K562 (cell line): Measurements from ENCODE around the gene TTC24. TPM values are rescaled to one million over a fixed set of nuclear protein-coding genes. Genes with fewer than 3 reads are reported as not detected.
A peak's percentile ranks its signal among the peaks of the same experiment; 100 is the strongest.

Source experiments
- CBFB ChIP-seq: sonication (generic); formaldehyde crosslinking; IDR thresholded peaks from 2 replicates; pipeline ENCODE4 v1.4.0; 2020; ENCODE audit warnings: mild to moderate bottlenecking, missing genetic modification reagents
- FOXK1 ChIP-seq: sonication (generic); formaldehyde crosslinking; IDR thresholded peaks from 2 replicates; pipeline ENCODE4 v1.8.0; 2022; ENCODE audit warnings: missing genetic modification reagents, mild to moderate bottlenecking, borderline replicate concordance
- GABPB1 ChIP-seq: sonication (generic); formaldehyde crosslinking; IDR thresholded peaks from 2 replicates; pipeline ENCODE4 v1.8.0; 2022; ENCODE audit warnings: mild to moderate bottlenecking, missing genetic modification reagents
- KAT7 ChIP-seq: sonication (generic); formaldehyde crosslinking; IDR thresholded peaks from 2 replicates; pipeline ENCODE4 v1.8.0; 2022; ENCODE audit warnings: missing genetic modification reagents, mild to moderate bottlenecking, borderline replicate concordance
- KLF10 ChIP-seq: fragments of 250-450 bp; sonication (Bioruptor Pico); IDR thresholded peaks from 2 replicates; pipeline ENCODE4 v1.6.1; 2021; ENCODE audit warnings: matching md5 sums
- KLF13 ChIP-seq: fragments of 450-650 bp; IDR thresholded peaks from 2 replicates; pipeline ENCODE4 v1.6.1; 2016; ENCODE audit warnings: missing genetic modification characterization, low read depth, mild to moderate bottlenecking, missing compliant biosample characterization, moderate library complexity, borderline replicate concordance
- LCOR ChIP-seq: sonication (generic); formaldehyde crosslinking; IDR thresholded peaks from 2 replicates; pipeline ENCODE4 v1.8.0; 2022; ENCODE audit warnings: mild to moderate bottlenecking, missing genetic modification reagents
- MIER1 ChIP-seq: fragments of 450-650 bp; IDR thresholded peaks from 2 replicates; pipeline ENCODE4 v1.6.1; 2016; ENCODE audit warnings: antibody characterized with exemption, mild to moderate bottlenecking, low read depth
- MXI1 ChIP-seq: IDR thresholded peaks from 2 replicates; pipeline ENCODE4 v1.6.1; 2011; ENCODE audit warnings: low read depth, mild to moderate bottlenecking, improper control_type of control experiment, low read length
- ZNF408 ChIP-seq: fragments of 250-450 bp; sonication (Bioruptor Pico); IDR thresholded peaks from 2 replicates; pipeline ENCODE4 v1.4.0; 2020; ENCODE audit warnings: low read depth, mild to moderate bottlenecking, moderate library complexity
- ZNF584 ChIP-seq: fragments of 200-800 bp; sonication (Bioruptor generic); IDR thresholded peaks from 2 replicates; pipeline ENCODE4 v1.6.1; 2016; ENCODE audit warnings: low read depth, mild to moderate bottlenecking, missing genetic modification characterization, missing compliant biosample characterization
- polyA plus RNA-seq, 8 experiments: library from polyadenylated mRNA; depleted of rRNA in 4 of 8; stranded (reverse) in 5 of 8; unstranded in 3 of 8; fragments of >200 nt; fragmentation: Nextera tagmentation in 2 of 8; fragmentation: Illumina TruSeq in 1 of 8; extraction: Ambion mirVana in 2 of 8; extraction: Trizol in 1 of 8; gene quantifications; 2 replicates each; pipeline versions ENCODE4 v1.2.1 to v1.2.3, GENCODE V29; 2011 to 2014; ENCODE audit warnings: inconsistent platforms in 1 of 8, missing spikeins in 1 of 8
- total RNA-seq, 7 experiments: library from RNA; depleted of rRNA in 6 of 7; stranded (reverse); fragments of >200 nt in 6 of 7; fragmentation: Illumina TruSeq in 2 of 7; extraction: Trizol in 2 of 7; gene quantifications; 2 replicates each; pipeline versions ENCODE4 v1.2.1 to v1.2.3, GENCODE V29; 2011 to 2021; ENCODE audit warnings: low replicate concordance in 1 of 7
- TF ChIP-seq, protein P1 (sequence below): fragments of 450-650 bp; formaldehyde crosslinking; IDR thresholded peaks from 2 replicates; pipeline ENCODE4 v1.4.0; 2020; ENCODE audit warnings: mild to moderate bottlenecking, moderate library complexity
- TF ChIP-seq, protein P2 (sequence below), 2 experiments: fragments of 450-650 bp in 1 of 2; sonication (generic) in 1 of 2; formaldehyde crosslinking in 1 of 2; IDR thresholded peaks in 1 of 2; conservative IDR thresholded peaks in 1 of 2; 2 replicates each; pipeline versions ENCODE4 v1.6.1 to v1.8.1; 2016 to 2023; ENCODE audit warnings: mild to moderate bottlenecking in 2 of 2, moderate library complexity in 2 of 2, inconsistent platforms in 1 of 2, missing genetic modification reagents in 1 of 2

TTC24 gene
- total and polyA plus RNA-seq, 9 of the 15 experiments (the other 6 are each of a cell fraction or from before 2014, with no cell fraction given) = not detected

- TF ChIP-seq KLF13 (tag) (no peak), GABPB1 (CRISPR knock-in tag) (peak; percentile 36; the same call in 1 of the 2 replicates), MXI1 (no peak), ZNF584 (CRISPR knock-in tag) (no peak; the same call in 1 of the 2 replicates), CBFB (CRISPR knock-in tag) (no peak), KLF10 (CRISPR knock-in tag) (0 out of 2 replicates have a peak, but pooled peaks have one; percentile 48), MIER1 (0 out of 2 replicates have a peak, but pooled peaks have one; percentile 48), ZNF408 (CRISPR knock-in tag) (no peak), LCOR (CRISPR knock-in tag) (peak; percentile 6; the same call in 1 of the 2 replicates), FOXK1 (CRISPR knock-in tag) (no peak), KAT7 (CRISPR knock-in tag) (0 out of 2 replicates have a peak, but pooled peaks have one; percentile 23)
- TF ChIP-seq, protein P1, sequence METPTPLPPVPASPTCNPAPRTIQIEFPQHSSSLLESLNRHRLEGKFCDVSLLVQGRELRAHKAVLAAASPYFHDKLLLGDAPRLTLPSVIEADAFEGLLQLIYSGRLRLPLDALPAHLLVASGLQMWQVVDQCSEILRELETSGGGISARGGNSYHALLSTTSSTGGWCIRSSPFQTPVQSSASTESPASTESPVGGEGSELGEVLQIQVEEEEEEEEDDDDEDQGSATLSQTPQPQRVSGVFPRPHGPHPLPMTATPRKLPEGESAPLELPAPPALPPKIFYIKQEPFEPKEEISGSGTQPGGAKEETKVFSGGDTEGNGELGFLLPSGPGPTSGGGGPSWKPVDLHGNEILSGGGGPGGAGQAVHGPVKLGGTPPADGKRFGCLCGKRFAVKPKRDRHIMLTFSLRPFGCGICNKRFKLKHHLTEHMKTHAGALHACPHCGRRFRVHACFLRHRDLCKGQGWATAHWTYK (CRISPR knock-in tag) = no peak
- TF ChIP-seq, protein P2, sequence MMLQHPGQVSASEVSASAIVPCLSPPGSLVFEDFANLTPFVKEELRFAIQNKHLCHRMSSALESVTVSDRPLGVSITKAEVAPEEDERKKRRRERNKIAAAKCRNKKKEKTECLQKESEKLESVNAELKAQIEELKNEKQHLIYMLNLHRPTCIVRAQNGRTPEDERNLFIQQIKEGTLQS (IDR thresholded peaks at IDR 0.05) = no peak
- TF ChIP-seq, protein P2 (CRISPR knock-in tag; conservative IDR thresholded peaks at IDR 0.05) = peak; percentile 33; the same call in 1 of the 2 replicates
Measured at GRCh38 chr1:156591181-156591431, 11.6 kb downstream of the TTC24 start (continued).
